Measurements from ENCODE around the gene NAALADL2.

NAALADL2 gene

GRCh38 chr3:175384569-175384968, 525.4 kb downstream of the NAALADL2 start:
- Histone ChIP-seq H3K27me3 (ENCODE audit: control insufficient read depth, insufficient read depth, low read length, poor library complexity, severe bottlenecking) (no peaks in the 10 kb centered on the region), H3K4me3 (ENCODE audit: insufficient read depth, low read depth, low read length) (no peak overlapping the region), H3K9me3 (ENCODE audit: control insufficient read depth, low read length) (no peaks in the 10 kb centered on the region), H3K27ac (ENCODE audit: insufficient read depth, low read depth, low read length, poor library complexity, severe bottlenecking) (no peak overlapping the region), H3K4me1 (ENCODE audit: control insufficient read depth, insufficient read depth, low read length) (no peaks in the 10 kb centered on the region), H3K36me3 (ENCODE audit: control insufficient read depth, insufficient read depth, low read length) (no peaks in the 10 kb centered on the region)

- no peaks in the 10 kb centered on the region for H3K4me1 ChIP-seq (ENCODE audit: control insufficient read depth, insufficient read depth, low read length)
- no peaks in the 10 kb centered on the region for H3K36me3 ChIP-seq (ENCODE audit: control insufficient read depth, insufficient read depth, low read length)
- no peaks in the 10 kb centered on the region for H3K9me3 ChIP-seq (ENCODE audit: control insufficient read depth, low read length)
- H3K4me3 ChIP-seq (ENCODE audit: insufficient read depth, low read depth, low read length), result no peak overlapping the region
- WGBS, 2 experiments, result 96 to 97% methylated on average over 3 of the region's 3 CpGs
- no peak overlapping the region for H3K27ac ChIP-seq (ENCODE audit: insufficient read depth, low read depth, low read length, poor library complexity, severe bottlenecking)
- H3K27me3 ChIP-seq (ENCODE audit: control insufficient read depth, insufficient read depth, low read length, poor library complexity, severe bottlenecking), result no peaks in the 10 kb centered on the region
Observed at GRCh38 chr3:175386630-175387029, 527.5 kb downstream of the NAALADL2 start.

- no peak overlapping the region for H3K27ac ChIP-seq (ENCODE audit: insufficient read depth, low read depth, low read length, poor library complexity, severe bottlenecking)
- H3K36me3 ChIP-seq (ENCODE audit: control insufficient read depth, insufficient read depth, low read length), result no peaks in the 10 kb centered on the region
- WGBS, 2 experiments, result 100% methylated on average over 1 of the region's 1 CpG; no CpG with 5 or more reads in 1 of the 2 experiments
- no peaks in the 10 kb centered on the region for H3K4me1 ChIP-seq (ENCODE audit: control insufficient read depth, insufficient read depth, low read length)
- no peak overlapping the region for H3K4me3 ChIP-seq (ENCODE audit: insufficient read depth, low read depth, low read length)
- no peaks in the 10 kb centered on the region for H3K27me3 ChIP-seq (ENCODE audit: control insufficient read depth, insufficient read depth, low read length, poor library complexity, severe bottlenecking)
- H3K9me3 ChIP-seq (ENCODE audit: control insufficient read depth, low read length), result no peaks in the 10 kb centered on the region
Observed at GRCh38 chr3:175389560-175389959, 530.4 kb downstream of the NAALADL2 start.

DNA sequence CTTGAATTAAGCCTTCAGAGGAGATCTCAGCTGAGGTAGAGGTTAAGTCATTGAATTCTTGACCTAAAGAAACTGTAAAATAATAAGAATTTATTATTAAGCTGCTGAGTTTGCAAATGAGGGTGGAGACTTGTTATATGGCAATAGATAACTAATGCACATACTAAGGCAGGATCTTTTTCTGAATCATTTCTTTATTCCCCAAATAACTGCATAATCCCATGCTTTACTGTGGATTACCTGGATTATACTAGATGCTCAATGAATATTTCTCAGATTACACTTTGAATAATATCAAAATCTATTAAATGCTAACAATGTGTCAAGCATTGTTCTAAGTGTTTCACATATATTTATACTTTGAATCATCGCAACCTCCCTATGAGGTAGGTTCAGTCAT, 532.5 kb downstream of the NAALADL2 start:
- WGBS, 2 experiments, result 86 to 93% methylated on average over 1 of the region's 1 CpG
- Histone ChIP-seq H3K4me3 (ENCODE audit: insufficient read depth, low read depth, low read length) (no peak overlapping the region), H3K4me1 (ENCODE audit: control insufficient read depth, insufficient read depth, low read length) (no peaks in the 10 kb centered on the region), H3K9me3 (ENCODE audit: control insufficient read depth, low read length) (no peaks in the 10 kb centered on the region), H3K36me3 (ENCODE audit: control insufficient read depth, insufficient read depth, low read length) (no peaks in the 10 kb centered on the region), H3K27ac (ENCODE audit: insufficient read depth, low read depth, low read length, poor library complexity, severe bottlenecking) (no peak overlapping the region), H3K27me3 (ENCODE audit: control insufficient read depth, insufficient read depth, low read length, poor library complexity, severe bottlenecking) (no peaks in the 10 kb centered on the region)

GRCh38 chr3:175392653-175393052, 533.5 kb downstream of the NAALADL2 start:
- Histone ChIP-seq H3K4me3 (ENCODE audit: insufficient read depth, low read depth, low read length) (no peak overlapping the region), H3K4me1 (ENCODE audit: control insufficient read depth, insufficient read depth, low read length) (no peaks in the 10 kb centered on the region), H3K27ac (ENCODE audit: insufficient read depth, low read depth, low read length, poor library complexity, severe bottlenecking) (no peak overlapping the region), H3K27me3 (ENCODE audit: control insufficient read depth, insufficient read depth, low read length, poor library complexity, severe bottlenecking) (no peaks in the 10 kb centered on the region), H3K9me3 (ENCODE audit: control insufficient read depth, low read length) (no peaks in the 10 kb centered on the region), H3K36me3 (ENCODE audit: control insufficient read depth, insufficient read depth, low read length) (no peaks in the 10 kb centered on the region)
- WGBS, 2 experiments, result 83 to 95% methylated on average over 2 to 4 of the region's 4 CpGs

DNA sequence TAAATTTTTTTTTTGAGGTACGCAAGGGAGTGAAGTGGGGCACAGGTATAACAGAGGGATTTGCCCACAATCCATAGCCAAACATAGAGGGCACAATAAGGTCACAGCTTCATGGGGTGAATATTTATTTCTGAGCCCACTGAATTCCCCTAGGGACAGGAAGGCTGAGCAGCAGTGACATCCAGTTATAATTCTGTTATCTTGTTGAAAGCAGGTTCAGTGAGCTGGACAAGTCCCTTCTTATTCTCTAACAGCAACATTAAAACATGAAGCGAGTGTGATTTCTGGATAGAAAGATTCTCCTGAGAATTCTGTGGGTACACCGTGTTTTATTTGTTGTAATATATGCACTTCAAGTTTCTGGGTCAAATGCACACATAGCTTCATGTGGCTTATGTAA, 538.2 kb downstream of the NAALADL2 start:
- Histone ChIP-seq H3K27ac (ENCODE audit: insufficient read depth, low read depth, low read length, poor library complexity, severe bottlenecking) (no peak overlapping the region), H3K27me3 (ENCODE audit: control insufficient read depth, insufficient read depth, low read length, poor library complexity, severe bottlenecking) (no peaks in the 10 kb centered on the region), H3K36me3 (ENCODE audit: control insufficient read depth, insufficient read depth, low read length) (no peaks in the 10 kb centered on the region), H3K4me3 (ENCODE audit: insufficient read depth, low read depth, low read length) (no peak overlapping the region), H3K9me3 (ENCODE audit: control insufficient read depth, low read length) (no peaks in the 10 kb centered on the region), H3K4me1 (ENCODE audit: control insufficient read depth, insufficient read depth, low read length) (peaks cover 5% of the 10 kb centered on the region)
- 95 to 98% methylated on average over 2 to 3 of the region's 3 CpGs for WGBS, 2 experiments

- no peak overlapping the region for H3K4me3 ChIP-seq (ENCODE audit: insufficient read depth, low read depth, low read length)
- 88 to 100% methylated on average over 1 to 2 of the region's 4 CpGs for WGBS, 2 experiments
- H3K27ac ChIP-seq (ENCODE audit: insufficient read depth, low read depth, low read length, poor library complexity, severe bottlenecking), result no peak overlapping the region
- no peaks in the 10 kb centered on the region for H3K9me3 ChIP-seq (ENCODE audit: control insufficient read depth, low read length)
- peaks cover 5% of the 10 kb centered on the region for H3K4me1 ChIP-seq (ENCODE audit: control insufficient read depth, insufficient read depth, low read length)
- H3K27me3 ChIP-seq (ENCODE audit: control insufficient read depth, insufficient read depth, low read length, poor library complexity, severe bottlenecking), result no peaks in the 10 kb centered on the region
- no peaks in the 10 kb centered on the region for H3K36me3 ChIP-seq (ENCODE audit: control insufficient read depth, insufficient read depth, low read length)
Observed at GRCh38 chr3:175398676-175399075, 539.5 kb downstream of the NAALADL2 start.

GRCh38 chr3:175399156-175399840, 540.2 kb downstream of the NAALADL2 start:
- WGBS, 2 experiments, result 94% methylated on average over 5 of the region's 5 CpGs
- no peaks in the 10 kb centered on the region for H3K9me3 ChIP-seq (ENCODE audit: control insufficient read depth, low read length)
- no peaks in the 10 kb centered on the region for H3K27me3 ChIP-seq (ENCODE audit: control insufficient read depth, insufficient read depth, low read length, poor library complexity, severe bottlenecking)
- H3K27ac ChIP-seq (ENCODE audit: insufficient read depth, low read depth, low read length, poor library complexity, severe bottlenecking), result no peak overlapping the region
- H3K36me3 ChIP-seq (ENCODE audit: control insufficient read depth, insufficient read depth, low read length), result no peaks in the 10 kb centered on the region
- H3K4me3 ChIP-seq (ENCODE audit: insufficient read depth, low read depth, low read length), result no peak overlapping the region
- peaks cover 5% of the 10 kb centered on the region for H3K4me1 ChIP-seq (ENCODE audit: control insufficient read depth, insufficient read depth, low read length)

DNA sequence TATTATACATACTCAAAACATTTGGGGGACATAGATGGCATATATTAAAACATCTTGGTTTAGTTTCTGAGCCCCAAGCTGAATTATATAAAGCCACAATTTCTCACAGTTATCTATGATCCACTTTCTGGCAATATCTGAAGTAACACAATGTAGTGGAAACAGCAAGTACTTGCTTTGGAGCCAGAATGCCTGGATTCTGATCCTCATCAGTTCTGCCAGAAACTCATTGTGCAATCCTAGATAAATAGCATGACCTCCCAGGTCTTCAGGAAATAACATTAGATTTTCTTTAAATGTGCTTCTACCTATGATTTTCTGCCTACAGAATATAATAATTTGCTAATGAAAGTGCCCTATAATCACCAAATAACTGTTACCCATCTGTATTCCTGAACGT, 544.9 kb downstream of the NAALADL2 start:
- Histone ChIP-seq H3K4me1 (ENCODE audit: control insufficient read depth, insufficient read depth, low read length) (no peaks in the 10 kb centered on the region), H3K4me3 (ENCODE audit: insufficient read depth, low read depth, low read length) (no peak overlapping the region), H3K27ac (ENCODE audit: insufficient read depth, low read depth, low read length, poor library complexity, severe bottlenecking) (no peak overlapping the region), H3K9me3 (ENCODE audit: control insufficient read depth, low read length) (no peaks in the 10 kb centered on the region), H3K27me3 (ENCODE audit: control insufficient read depth, insufficient read depth, low read length, poor library complexity, severe bottlenecking) (no peaks in the 10 kb centered on the region), H3K36me3 (ENCODE audit: control insufficient read depth, insufficient read depth, low read length) (no peaks in the 10 kb centered on the region)
- WGBS, 2 experiments, result 95 to 100% methylated on average over 1 of the region's 1 CpG

GRCh38 chr3:175404621-175405020, 545.5 kb downstream of the NAALADL2 start:
- no peaks in the 10 kb centered on the region for H3K27me3 ChIP-seq (ENCODE audit: control insufficient read depth, insufficient read depth, low read length, poor library complexity, severe bottlenecking)
- H3K4me1 ChIP-seq (ENCODE audit: control insufficient read depth, insufficient read depth, low read length), result no peaks in the 10 kb centered on the region
- 100% methylated on average over 1 of the region's 1 CpG; no CpG with 5 or more reads in 1 of the 2 experiments for WGBS, 2 experiments

GRCh38 chr3:175410251-175410650, 551.1 kb downstream of the NAALADL2 start:
- no peaks in the 10 kb centered on the region for H3K4me1 ChIP-seq (ENCODE audit: control insufficient read depth, insufficient read depth, low read length)
- H3K4me3 ChIP-seq (ENCODE audit: insufficient read depth, low read depth, low read length), result no peak overlapping the region
- no peaks in the 10 kb centered on the region for H3K27me3 ChIP-seq (ENCODE audit: control insufficient read depth, insufficient read depth, low read length, poor library complexity, severe bottlenecking)
- no peaks in the 10 kb centered on the region for H3K36me3 ChIP-seq (ENCODE audit: control insufficient read depth, insufficient read depth, low read length)
- 83 to 100% methylated on average over 1 of the region's 1 CpG for WGBS, 2 experiments
- no peaks in the 10 kb centered on the region for H3K9me3 ChIP-seq (ENCODE audit: control insufficient read depth, low read length)
- no peak overlapping the region for H3K27ac ChIP-seq (ENCODE audit: insufficient read depth, low read depth, low read length, poor library complexity, severe bottlenecking)

More at GRCh38 chr3:175404621-175405020, 545.5 kb downstream of the NAALADL2 start:
- no peak overlapping the region for H3K4me3 ChIP-seq (ENCODE audit: insufficient read depth, low read depth, low read length)
- H3K36me3 ChIP-seq (ENCODE audit: control insufficient read depth, insufficient read depth, low read length), result no peaks in the 10 kb centered on the region
- no peaks in the 10 kb centered on the region for H3K9me3 ChIP-seq (ENCODE audit: control insufficient read depth, low read length)
- no peak overlapping the region for H3K27ac ChIP-seq (ENCODE audit: insufficient read depth, low read depth, low read length, poor library complexity, severe bottlenecking)
